ENCODE data around the gene ACKR2. TPM values are rescaled to one million over a fixed set of nuclear protein-coding genes. Genes with fewer than 3 reads are reported as not detected.

The ACKR2 gene
- total and polyA plus RNA-seq, 2 of the 13 experiments (the other 11 are each of a cell fraction or from before 2014, with no cell fraction given), result 1.1 to 1.9 TPM

- TF ChIP-seq DMTF1 (CRISPR knock-in tag; IDR thresholded peaks at IDR 0.05) (no peak), ATF2 (CRISPR knock-in tag; IDR thresholded peaks at IDR 0.05) (peak; percentile 27; the same call in 1 of the 2 replicates), ZXDC (CRISPR knock-in tag; IDR thresholded peaks at IDR 0.05) (no peak), HOXA3 (CRISPR knock-in tag; IDR thresholded peaks at IDR 0.05) (0 out of 2 replicates have a peak, but pooled peaks have one; percentile 22), ZNF543 (CRISPR knock-in tag; IDR thresholded peaks at IDR 0.05) (no peak), SETDB1 (CRISPR knock-in tag; IDR thresholded peaks at IDR 0.05; ENCODE audit: borderline replicate concordance) (no peak), FOXK1 (CRISPR knock-in tag; IDR thresholded peaks at IDR 0.05; ENCODE audit: borderline replicate concordance, low read depth) (peak; percentile 27; the same call in 1 of the 2 replicates), CBX5 (CRISPR knock-in tag; IDR thresholded peaks at IDR 0.05; ENCODE audit: borderline replicate concordance) (peak; percentile 31; the same call in 1 of the 2 replicates), CBX1 (IDR thresholded peaks at IDR 0.05; ENCODE audit: low read depth) (no peak), BCL3 (CRISPR knock-in tag; IDR thresholded peaks at IDR 0.05) (no peak), ZBTB10 (CRISPR knock-in tag; IDR thresholded peaks at IDR 0.05; ENCODE audit: borderline replicate concordance) (no peak), ZNF256 (CRISPR knock-in tag; conservative IDR thresholded peaks at IDR 0.05) (peak; percentile 67; the same call in 1 of the 2 replicates), CEBPB (IDR thresholded peaks at IDR 0.05; ENCODE audit: borderline replicate concordance, low read depth, low read length) (peak; percentile 94), ZNF24 (IDR thresholded peaks at IDR 0.05) (no peak), ZNF83 (CRISPR knock-in tag; IDR thresholded peaks at IDR 0.05; ENCODE audit: borderline replicate concordance) (no peak), SOX13 (IDR thresholded peaks at IDR 0.05) (peak; percentile 24; the same call in 1 of the 2 replicates), SOX13 (CRISPR knock-in tag; conservative IDR thresholded peaks at IDR 0.05 in 1 of 2, IDR thresholded peaks at IDR 0.05 in 1 of 2) (peak in 1 of 2 experiments; percentile 91; a peak in 2 of 4 replicates)
These were observed 105.7 kb downstream of the ACKR2 start (continued) for GRCh38 chr3:42914771-42915515.
